GM21576 (cell line): ENCODE measurements around the gene TMPRSS15.

ENCODE experiments used
- ATAC-seq: cut with Tn5 transposase; IDR thresholded peaks from one replicate; pipeline ENCODE4 v1.9.1; 2021; ENCODE audit warnings: mild to moderate bottlenecking, moderate library complexity; ENCODE audit not compliant: unreplicated experiment

The TMPRSS15 gene

GRCh38 chr21:18248171-18248570 lies 155.4 kb downstream of the TMPRSS15 start:
- no peak for ATAC-seq

GRCh38 chr21:18245464-18245967 lies 158.1 kb downstream of the TMPRSS15 start:
- ATAC-seq: no peak

- ATAC-seq: no peak
Observed at GRCh38 chr21:18244671-18245463, 158.7 kb downstream of the TMPRSS15 start, which contains the start of gene CHODL. Gene CHODL (plus strand): TSS chr21:18244833. CDS start chr21:18245224, 391 bp downstream.

- no peak for ATAC-seq
Observed at GRCh38 chr21:18235545-18235944, 168.0 kb downstream of the TMPRSS15 start.

GRCh38 chr21:18228060-18228739 lies 175.4 kb downstream of the TMPRSS15 start:
- ATAC-seq: no peak

- ATAC-seq: no peak
Observed at GRCh38 chr21:18222346-18222745, 181.2 kb downstream of the TMPRSS15 start.

- ATAC-seq: no peak
Observed at GRCh38 chr21:18220498-18220897, 183.1 kb downstream of the TMPRSS15 start.
